Lung microvascular endothelial cell (primary cell): ENCODE data around the gene NOL4L. TPM values are rescaled to one million over a fixed set of nuclear protein-coding genes. Genes with fewer than 3 reads are reported as not detected.
A peak's percentile ranks its signal among the peaks of the same experiment; 100 is the strongest.

Experiments used
- DNase-seq, 2 donors: peaks; one replicate each; pipeline versions ENCODE4 v3.0.0 to v3.0.0-alpha.2; 2010; ENCODE audit warnings: low read depth in 2 of 2
- total RNA-seq: library from RNA; depleted of rRNA; stranded (reverse); fragments of >200 nt; gene quantifications from 2 replicates; pipeline ENCODE4 v1.2.1, GENCODE V29; 2014

Gene NOL4L
- total RNA-seq, 1 donor from 2014 or later = 9.9 TPM

- DNase-seq = no peak
Measured at GRCh38 chr20:32458837-32459220, 126.3 kb downstream of the NOL4L start.

- no peak for DNase-seq
Measured at GRCh38 chr20:32458061-32458836, 126.9 kb downstream of the NOL4L start.

- DNase-seq = peak; percentile 57 to 72
Measured at GRCh38 chr20:32457479-32457986, 127.6 kb downstream of the NOL4L start.

- DNase-seq = peak in 1 of 2 donors; percentile 58
Measured at GRCh38 chr20:32456869-32457478, 128.2 kb downstream of the NOL4L start.

- DNase-seq = no peak
Measured at GRCh38 chr20:32455901-32456701, 129.0 kb downstream of the NOL4L start.

GRCh38 chr20:32455171-32455900 is 129.8 kb downstream of the NOL4L start:
- no peak for DNase-seq

GRCh38 chr20:32454164-32455145 is 130.7 kb downstream of the NOL4L start:
- DNase-seq = no peak

GRCh38 chr20:32453467-32454163 is 131.5 kb downstream of the NOL4L start:
- DNase-seq = no peak

GRCh38 chr20:32452776-32453466 is 132.2 kb downstream of the NOL4L start:
- DNase-seq = no peak

- DNase-seq = no peak
Measured at GRCh38 chr20:32451682-32452461, 133.3 kb downstream of the NOL4L start.

GRCh38 chr20:32451340-32451681 is 133.8 kb downstream of the NOL4L start:
- DNase-seq = no peak

- DNase-seq = no peak
Measured at GRCh38 chr20:32450484-32451061, 134.6 kb downstream of the NOL4L start.

GRCh38 chr20:32449890-32450401 is 135.2 kb downstream of the NOL4L start:
- no peak for DNase-seq

- no peak for DNase-seq
Measured at GRCh38 chr20:32449057-32449889, 135.9 kb downstream of the NOL4L start.

GRCh38 chr20:32448306-32449056 is 136.7 kb downstream of the NOL4L start:
- no peak for DNase-seq
